Measurements from ENCODE around the gene TRIO.

TRIO gene

GRCh38 chr5:14445576-14446290, 302.6 kb downstream of the TRIO start:
- DNase-seq, result no peak

- no peak for DNase-seq
These were observed 305.1 kb downstream of the TRIO start for GRCh38 chr5:14447958-14448911.

GRCh38 chr5:14449052-14449661, 306.0 kb downstream of the TRIO start:
- no peak for DNase-seq

- no peak for DNase-seq
These were observed 306.9 kb downstream of the TRIO start for GRCh38 chr5:14450018-14450524.

GRCh38 chr5:14450742-14451141, 307.6 kb downstream of the TRIO start:
- no peak for DNase-seq

- DNase-seq, result no peak
These were observed 308.7 kb downstream of the TRIO start for GRCh38 chr5:14451871-14452270.

GRCh38 chr5:14452685-14453454, 309.7 kb downstream of the TRIO start:
- no peak for DNase-seq

DNA sequence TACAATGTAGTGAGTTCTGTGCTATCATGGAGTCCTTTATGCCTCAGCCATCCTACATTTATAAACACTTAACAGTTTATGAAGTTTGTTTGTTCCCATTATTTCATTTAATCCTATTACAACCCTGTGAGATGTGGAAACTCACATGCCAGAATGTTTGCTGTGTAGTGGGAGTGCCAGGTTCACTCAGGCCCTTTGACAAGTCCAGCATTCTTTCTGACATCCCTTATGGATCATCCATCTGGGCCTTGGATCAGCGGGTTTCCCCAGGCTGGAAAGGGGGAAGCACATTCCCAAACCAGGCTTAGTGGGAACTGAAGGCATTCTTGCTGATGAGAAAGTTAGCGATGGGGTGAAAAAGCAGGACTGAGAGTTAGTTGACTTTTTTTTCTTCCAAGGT, 310.3 kb downstream of the TRIO start:
- DNase-seq, result no peak

- DNase-seq, result no peak
These were observed 312.7 kb downstream of the TRIO start for GRCh38 chr5:14455814-14456321.

- no peak for DNase-seq
These were observed 314.3 kb downstream of the TRIO start for GRCh38 chr5:14457476-14457875.

- DNase-seq, result no peak
These were observed 315.3 kb downstream of the TRIO start for GRCh38 chr5:14458414-14458813.

DNA sequence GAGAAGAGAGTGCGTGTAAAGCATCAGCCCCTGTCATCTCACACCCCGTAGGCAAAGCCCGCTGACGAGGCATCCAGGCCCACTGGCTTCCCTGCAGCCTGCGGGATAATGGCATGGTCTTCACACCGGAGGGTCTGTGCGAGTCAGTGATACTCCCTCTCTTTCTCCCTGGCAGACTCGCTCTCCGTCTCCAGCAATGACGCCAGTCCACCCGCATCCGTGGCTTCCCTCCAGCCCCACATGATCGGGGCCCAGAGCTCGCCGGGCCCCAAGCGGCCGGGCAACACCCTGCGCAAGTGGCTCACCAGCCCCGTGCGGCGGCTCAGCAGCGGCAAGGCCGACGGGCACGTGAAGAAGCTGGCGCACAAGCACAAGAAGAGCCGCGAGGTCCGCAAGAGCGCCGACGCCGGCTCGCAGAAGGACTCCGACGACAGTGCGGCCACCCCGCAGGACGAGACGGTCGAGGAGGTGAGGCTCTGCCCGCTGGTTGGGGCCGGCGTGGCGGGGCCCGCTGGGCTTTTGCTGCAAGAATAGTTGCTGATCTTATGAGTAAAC, 317.8 kb downstream of the TRIO start:
- DNase-seq, result no peak

GRCh38 chr5:14462681-14463080, 319.5 kb downstream of the TRIO start:
- no peak for DNase-seq

DNA sequence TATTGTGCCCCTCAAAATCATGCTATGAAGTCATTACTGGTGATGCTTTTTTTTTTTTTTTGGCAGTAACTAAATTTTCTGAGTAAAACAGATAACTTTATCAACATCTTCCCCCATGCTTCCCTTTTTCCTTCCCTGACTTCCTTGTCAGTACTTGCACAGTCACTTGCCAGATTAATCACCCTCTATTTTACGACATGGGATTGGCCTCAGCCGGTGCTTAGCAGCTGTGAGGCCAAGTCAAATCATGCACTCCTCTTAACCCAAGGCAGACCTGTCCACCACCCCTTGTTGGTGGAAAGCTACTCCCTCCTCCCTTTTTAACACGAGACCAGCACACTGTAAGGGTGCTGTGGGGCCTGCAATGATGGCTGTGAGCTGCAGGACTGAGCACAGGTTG, 320.5 kb downstream of the TRIO start:
- DNase-seq, result no peak

DNA sequence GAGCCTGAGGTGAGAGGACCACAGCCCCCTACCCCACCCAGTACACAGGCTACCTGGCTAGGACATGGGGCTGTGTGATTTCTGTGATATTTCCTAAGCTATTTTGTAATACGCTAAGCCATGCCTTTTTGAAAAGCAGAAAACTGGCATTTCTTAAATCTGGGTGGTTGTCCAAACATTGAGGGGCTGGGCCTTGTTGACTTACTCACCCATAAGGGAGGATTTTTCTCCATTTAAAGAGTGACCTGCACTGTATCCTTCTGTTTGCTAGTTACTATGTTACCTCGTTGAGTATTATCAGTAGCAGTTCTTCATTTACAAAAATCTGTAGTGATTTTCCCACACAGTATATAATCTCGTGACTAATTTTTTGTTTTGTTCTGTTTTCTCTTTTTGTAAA, 321.0 kb downstream of the TRIO start:
- DNase-seq, result no peak

GRCh38 chr5:14464671-14465070, 321.5 kb downstream of the TRIO start:
- no peak for DNase-seq

- no peak for DNase-seq
These were observed 322.0 kb downstream of the TRIO start for GRCh38 chr5:14465116-14465515.

GRCh38 chr5:14465776-14466175, 322.6 kb downstream of the TRIO start:
- no peak for DNase-seq

DNA sequence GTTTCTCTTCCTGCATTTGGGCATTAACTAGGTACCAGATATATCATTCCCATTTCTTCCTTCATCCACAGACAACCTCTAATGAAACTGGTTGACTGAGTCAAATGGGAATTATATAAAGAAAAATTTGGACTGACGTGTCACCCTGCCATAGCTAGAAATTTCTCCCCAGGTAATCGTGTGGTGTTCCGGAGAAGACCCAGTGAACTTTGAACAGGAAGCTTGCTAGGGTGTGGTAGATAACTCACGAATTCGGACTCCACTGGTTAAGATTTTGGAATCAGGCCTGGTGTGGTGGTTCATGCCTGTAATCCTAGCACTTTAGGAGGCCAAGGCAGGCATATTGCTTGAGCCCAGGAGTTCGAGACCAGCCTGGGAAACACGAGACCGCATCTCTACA, 324.1 kb downstream of the TRIO start:
- DNase-seq, result no peak

DNA sequence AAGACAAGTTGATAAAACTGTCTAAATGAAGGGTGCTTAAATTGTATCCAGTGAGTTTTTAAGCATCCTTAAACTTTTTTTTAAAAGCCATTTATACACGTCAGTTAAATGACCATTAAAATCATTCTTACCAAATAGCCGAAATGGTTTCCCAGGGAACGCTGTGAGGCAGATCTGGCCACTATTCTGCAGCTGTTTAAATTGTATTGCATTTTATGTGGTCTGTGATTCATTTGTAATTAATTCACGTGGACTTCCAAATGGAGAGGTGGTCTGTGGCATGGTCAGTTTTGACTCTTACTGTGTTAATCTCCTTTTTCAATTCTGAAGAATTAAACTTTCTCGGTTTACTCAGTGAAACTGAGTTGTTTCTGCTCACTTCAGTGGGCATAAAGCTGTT, 324.7 kb downstream of the TRIO start:
- DNase-seq, result no peak

DNA sequence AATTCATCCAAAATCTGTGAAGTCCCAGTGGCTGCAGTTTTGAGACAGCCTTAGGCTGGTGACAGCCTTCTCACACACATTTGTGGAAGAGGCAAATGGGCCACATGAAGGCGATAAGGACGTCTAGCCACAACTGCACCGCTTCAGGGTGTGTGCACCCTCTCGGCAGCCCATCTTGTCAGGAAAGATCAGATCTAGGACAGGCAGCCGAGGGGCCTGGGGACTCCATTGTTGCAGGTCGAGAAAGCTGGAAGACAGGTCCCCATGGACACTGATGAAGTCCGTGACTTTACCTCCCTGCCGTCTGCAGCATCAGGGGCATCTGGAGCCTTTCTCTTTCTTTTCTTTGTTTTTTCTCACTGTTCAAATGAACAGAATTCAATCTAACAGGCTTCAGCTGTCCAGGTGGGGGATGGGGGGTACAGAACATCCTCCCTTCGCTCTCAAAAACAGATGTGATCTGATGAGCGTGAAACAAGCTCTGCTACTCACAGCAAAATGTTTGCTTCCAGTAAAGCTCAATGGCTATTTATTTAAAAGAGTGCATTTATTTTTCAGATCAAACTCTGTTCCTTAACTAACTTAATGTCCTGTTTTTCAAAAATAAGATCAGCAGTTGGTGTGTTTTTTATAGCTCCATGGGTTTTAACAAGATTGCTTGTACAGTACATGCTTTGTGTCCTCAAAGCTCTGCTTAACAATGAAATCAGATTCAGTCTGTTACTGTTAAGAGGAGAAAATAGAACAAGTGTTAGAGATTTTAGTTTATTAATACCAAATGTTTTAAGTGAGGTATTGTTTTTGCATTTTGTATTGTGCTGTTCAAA, 326.6 kb downstream of the TRIO start:
- DNase-seq, result no peak
